Ovary (tissue), 3 donors: ENCODE measurements around the gene KRTAP6-2.

Experiments
- CTCF ChIP-seq, 3 donors: fragments of 450-650 bp in 2 of 3; fragments of 200-600 bp in 1 of 3; IDR thresholded peaks; one replicate each; pipeline versions ENCODE4 v1.5.1 to v1.8.0; 2016 to 2022; ENCODE audit warnings: antibody characterized with exemption in 3 of 3, mild to moderate bottlenecking in 1 of 3
- EP300 ChIP-seq: sonication (generic); formaldehyde crosslinking; IDR thresholded peaks from one replicate; pipeline ENCODE4 v1.6.1; 2017; ENCODE audit warnings: antibody characterized with exemption
- POLR2A ChIP-seq: fragments of 450-650 bp; IDR thresholded peaks from one replicate; pipeline ENCODE4 v1.6.1; 2017; ENCODE audit warnings: antibody characterized with exemption, mild to moderate bottlenecking, moderate library complexity
- donor health status: DM: no; HTN: no; CAD: no.

GRCh38 chr21:30616125-30616524 lies 17.4 kb upstream of the KRTAP6-2 start, which contains the start of gene KRTAP20-1:
- no peak for TF ChIP-seq CTCF (IDR thresholded peaks at IDR 0.05)
- no peak for TF ChIP-seq POLR2A
- TF ChIP-seq EP300 = no peak
